DMS53 treated with DMSO at 0.1 percent for 48 hours (cell line): ENCODE data around the gene CHMP2A.

Source experiments
- DNase-seq: peaks from one replicate; lab custom pipeline; 2025; ENCODE audit not compliant: unreplicated experiment; lab: John Stamatoyannopoulos, UW

Gene CHMP2A

GRCh38 chr19:58556622-58557220 is 1.8 kb upstream of the CHMP2A start:
- no peak for DNase-seq

GRCh38 chr19:58555920-58556621 is 1.2 kb upstream of the CHMP2A start:
- DNase-seq = no peak

DNA sequence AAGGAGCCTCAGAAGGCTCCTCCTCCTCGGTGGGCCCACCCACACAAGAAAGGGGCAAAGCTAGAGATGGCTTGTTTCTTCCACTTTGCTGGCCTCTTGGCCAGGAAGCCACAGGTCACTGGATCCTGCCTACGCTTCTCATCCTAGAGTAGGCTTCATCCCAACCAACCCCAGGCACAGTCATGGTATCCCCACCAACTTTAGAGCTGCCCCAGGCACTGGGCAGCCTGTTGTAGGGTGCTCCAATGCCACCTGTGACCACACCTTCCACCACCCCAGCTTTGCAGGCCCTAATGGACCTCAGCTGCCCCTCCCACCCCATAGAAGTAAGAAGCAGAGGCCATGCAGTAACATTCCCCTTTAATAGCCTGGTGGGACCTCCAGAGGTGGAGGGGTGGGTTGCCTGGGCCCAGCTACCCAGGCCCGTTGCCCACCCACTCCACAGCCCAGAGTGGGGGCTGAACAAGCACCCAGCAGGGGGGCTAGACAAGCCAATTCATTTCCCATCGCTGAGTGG is 522 bp upstream of the CHMP2A start:
- DNase-seq = no peak

- DNase-seq = no peak
These were observed 959 bp downstream of the CHMP2A start for GRCh38 chr19:58553799-58554493.

DNA sequence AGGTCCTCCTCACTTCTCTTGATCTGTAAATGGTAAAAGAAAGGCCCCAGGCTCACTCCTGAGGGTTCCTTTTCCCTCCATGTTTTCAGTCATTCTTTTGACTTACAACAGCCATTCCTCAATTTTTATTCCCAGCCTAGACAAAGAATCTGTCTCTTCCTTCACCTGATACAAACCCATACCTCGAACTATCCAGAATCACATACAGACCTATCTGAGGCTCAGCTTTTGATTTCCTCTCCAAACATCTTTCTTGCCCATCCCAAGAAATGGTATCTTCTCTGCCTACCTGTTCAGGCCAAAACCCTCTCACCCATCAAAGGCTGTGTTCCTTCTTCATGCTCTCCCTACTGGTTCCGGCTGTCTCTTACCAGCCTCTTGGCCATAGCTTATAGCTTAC is 2.2 kb downstream of the CHMP2A start:
- DNase-seq = no peak

- DNase-seq = no peak
These were observed 3.1 kb downstream of the CHMP2A start for GRCh38 chr19:58551577-58552471.

DNA sequence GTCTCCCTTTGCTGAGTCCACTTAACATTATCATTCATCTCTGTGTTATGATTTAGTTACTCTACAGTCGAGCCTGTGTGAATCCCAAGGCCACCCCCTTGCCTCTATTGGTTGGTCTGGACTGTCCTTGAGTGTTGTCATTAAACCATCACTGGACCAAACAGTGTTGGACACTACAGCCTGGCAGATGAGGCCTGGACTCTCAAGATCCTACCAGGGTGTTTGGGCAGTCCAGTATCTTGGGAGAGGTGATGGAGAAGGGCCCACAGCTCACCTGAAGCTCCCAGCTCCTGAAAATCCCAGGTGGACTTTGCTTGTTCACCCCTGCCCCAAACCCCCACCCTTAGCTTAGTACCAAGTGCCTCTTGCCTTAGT is 3.8 kb downstream of the CHMP2A start:
- DNase-seq = no peak

GRCh38 chr19:58550362-58551122 is 4.4 kb downstream of the CHMP2A start:
- DNase-seq = no peak

- no peak for DNase-seq
These were observed 5.1 kb downstream of the CHMP2A start for GRCh38 chr19:58549664-58550361.

- no peak for DNase-seq
These were observed 5.8 kb downstream of the CHMP2A start for GRCh38 chr19:58548859-58549663.

- DNase-seq = no peak
These were observed 7.3 kb downstream of the CHMP2A start for GRCh38 chr19:58547323-58548312.

GRCh38 chr19:58546019-58546530 is 8.8 kb downstream of the CHMP2A start:
- no peak for DNase-seq

DNA sequence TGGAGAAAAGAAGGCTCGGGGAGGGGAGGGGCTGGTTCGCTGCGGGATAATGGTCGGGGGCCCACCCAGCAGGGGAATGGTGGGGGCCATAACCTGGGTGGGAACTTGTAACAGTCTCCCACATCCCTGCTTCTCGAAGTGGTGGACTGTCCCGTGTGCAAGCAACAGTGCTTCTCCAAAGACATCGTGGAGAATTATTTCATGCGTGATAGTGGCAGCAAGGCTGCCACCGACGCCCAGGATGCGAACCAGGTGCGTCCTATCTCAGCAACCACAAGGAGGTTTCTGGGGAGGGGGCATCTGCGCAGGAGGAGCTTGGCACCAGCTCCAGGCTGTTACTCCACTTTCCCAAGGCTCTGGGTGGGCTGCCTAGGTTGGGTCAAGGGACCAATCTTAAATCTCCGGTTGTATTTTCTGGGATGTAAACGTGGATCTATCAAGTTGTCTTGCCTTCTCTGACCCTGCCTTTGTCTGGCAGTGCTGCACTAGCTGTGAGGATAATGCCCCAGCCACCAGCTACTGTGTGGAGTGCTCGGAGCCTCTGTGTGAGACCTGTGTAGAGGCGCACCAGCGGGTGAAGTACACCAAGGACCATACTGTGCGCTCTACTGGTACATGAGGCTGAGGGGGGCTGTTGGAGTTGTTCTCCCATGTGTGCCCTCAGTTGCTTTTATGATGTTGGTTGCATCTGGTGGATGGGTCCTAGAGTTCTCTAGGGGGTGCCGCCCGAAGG is 9.5 kb downstream of the CHMP2A start:
- DNase-seq = no peak

DNA sequence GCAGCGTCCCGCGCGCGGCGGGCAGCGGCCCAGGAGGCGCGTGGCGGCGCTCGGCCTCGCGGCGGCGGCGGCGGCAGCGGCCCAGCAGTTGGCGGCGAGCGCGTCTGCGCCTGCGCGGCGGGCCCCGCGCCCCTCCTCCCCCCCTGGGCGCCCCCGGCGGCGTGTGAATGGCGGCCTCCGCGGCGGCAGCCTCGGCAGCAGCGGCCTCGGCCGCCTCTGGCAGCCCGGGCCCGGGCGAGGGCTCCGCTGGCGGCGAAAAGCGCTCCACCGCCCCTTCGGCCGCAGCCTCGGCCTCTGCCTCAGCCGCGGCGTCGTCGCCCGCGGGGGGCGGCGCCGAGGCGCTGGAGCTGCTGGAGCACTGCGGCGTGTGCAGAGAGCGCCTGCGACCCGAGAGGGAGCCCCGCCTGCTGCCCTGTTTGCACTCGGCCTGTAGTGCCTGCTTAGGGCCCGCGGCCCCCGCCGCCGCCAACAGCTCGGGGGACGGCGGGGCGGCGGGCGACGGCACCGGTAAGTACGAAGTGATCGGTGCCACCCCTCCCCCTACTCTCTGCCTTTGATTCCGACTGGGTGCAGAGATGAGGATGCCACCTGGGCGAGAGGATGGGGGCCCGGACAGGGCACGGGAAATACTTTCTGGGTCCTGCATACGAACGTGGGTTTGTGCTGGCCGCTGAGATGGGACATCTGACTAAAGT is 10.2 kb downstream of the CHMP2A start:
- DNase-seq = no peak

DNA sequence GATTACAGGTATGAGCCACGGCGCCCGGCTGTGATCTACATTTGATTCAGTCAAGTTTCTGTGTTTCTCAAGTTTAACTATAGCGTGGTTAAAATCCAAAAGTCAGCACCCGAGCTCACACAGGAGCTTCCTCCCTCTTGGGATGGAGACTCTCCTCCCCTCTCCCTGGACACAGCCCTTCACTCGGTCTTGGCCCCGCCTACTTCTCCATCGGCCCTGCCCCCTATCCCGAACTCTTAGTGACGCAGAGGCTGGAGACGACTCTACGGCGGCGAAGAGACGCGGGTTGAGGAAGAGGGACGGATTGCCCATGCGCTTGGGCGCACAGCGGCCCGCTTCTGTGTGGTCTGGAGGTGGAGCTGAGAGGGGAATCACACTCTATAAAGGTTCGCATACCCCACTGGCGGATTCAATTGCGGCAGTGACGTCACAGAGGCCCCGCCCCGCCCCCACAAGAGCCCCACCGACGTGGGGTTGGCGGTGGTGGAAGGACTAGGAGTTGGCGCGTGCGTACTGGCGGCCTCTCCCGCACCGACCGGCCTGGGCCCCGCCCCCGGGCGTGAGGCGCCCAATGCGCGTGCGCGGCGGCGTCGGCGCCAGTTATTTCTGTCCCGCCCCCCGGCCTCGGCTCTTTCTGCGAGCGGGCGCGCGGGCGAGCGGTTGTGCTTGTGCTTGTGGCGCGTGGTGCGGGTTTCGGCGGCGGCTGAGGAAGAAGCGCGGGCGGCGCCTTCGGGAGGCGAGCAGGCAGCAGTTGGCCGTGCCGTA is 10.9 kb downstream of the CHMP2A start, which contains the start of gene TRIM28:
Gene TRIM28 (plus strand): TSS at position 239 of the 765 bp plus-strand sequence. CDS start 694 bp downstream, outside the sequence.
- DNase-seq = no peak
